OCI-LY3 (cell line): ENCODE measurements around the gene DEGS2.

ENCODE experiments used
- CTCF ChIP-seq: fragments of 200-600, 300-600 bp; sonication (generic); IDR thresholded peaks from 2 replicates; pipeline ENCODE4 v1.5.1; 2014; ENCODE audit warnings: antibody characterized with exemption, low read length, low read depth
- EZH2phosphoT487 ChIP-seq: fragments of 200-600 bp; shearing (Covaris generic); IDR thresholded peaks from 2 replicates; pipeline ENCODE4 v1.6.1; 2018; ENCODE audit warnings: antibody characterized with exemption, mixed run types, low read depth

- TF ChIP-seq CTCF: no peak
- TF ChIP-seq EZH2phosphoT487: no peak
Observed at GRCh38 chr14:100135073-100135472, 24.4 kb downstream of the DEGS2 start.
